NCI-H2029 treated with DMSO at 0.1 percent for 48 hours (cell line): ENCODE data around the gene CDH18.
A peak's percentile ranks its signal among the peaks of the same experiment; 100 is the strongest.

Experiments
- DNase-seq: peaks from one replicate; lab custom pipeline; 2025; lab: John Stamatoyannopoulos, UW

The CDH18 gene

GRCh38 chr5:19733612-19734495 lies 254.1 kb downstream of the CDH18 start:
- no peak for DNase-seq

GRCh38 chr5:19728571-19728970 lies 259.4 kb downstream of the CDH18 start:
- no peak for DNase-seq

GRCh38 chr5:19719109-19719508 lies 268.9 kb downstream of the CDH18 start:
- DNase-seq = no peak

- no peak for DNase-seq
Measured at GRCh38 chr5:19713740-19714139, 274.3 kb downstream of the CDH18 start.

- no peak for DNase-seq
Measured at GRCh38 chr5:19709403-19709802, 278.6 kb downstream of the CDH18 start.

GRCh38 chr5:19706776-19707175 lies 281.2 kb downstream of the CDH18 start:
- DNase-seq = no peak

DNA sequence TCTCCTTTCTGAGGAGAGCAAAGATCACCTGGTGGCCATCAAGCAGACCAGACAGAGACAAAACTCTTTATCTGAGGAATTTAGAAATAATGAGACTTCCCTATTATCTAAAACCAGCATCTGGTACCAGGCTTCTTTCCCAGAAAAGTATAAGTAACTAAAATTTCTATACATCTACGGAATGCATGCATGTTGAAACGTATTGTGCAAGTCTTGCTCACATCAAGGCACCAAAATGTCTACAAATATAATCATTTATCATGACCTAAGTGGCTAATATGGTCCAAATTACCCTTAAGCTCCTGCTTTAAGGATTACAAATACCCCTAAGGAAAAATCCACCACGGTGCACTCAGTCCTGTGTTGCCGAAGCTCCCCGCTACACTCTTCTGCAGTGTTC lies 286.3 kb downstream of the CDH18 start:
- no peak for DNase-seq

GRCh38 chr5:19694949-19695611 lies 292.9 kb downstream of the CDH18 start:
- no peak for DNase-seq

DNA sequence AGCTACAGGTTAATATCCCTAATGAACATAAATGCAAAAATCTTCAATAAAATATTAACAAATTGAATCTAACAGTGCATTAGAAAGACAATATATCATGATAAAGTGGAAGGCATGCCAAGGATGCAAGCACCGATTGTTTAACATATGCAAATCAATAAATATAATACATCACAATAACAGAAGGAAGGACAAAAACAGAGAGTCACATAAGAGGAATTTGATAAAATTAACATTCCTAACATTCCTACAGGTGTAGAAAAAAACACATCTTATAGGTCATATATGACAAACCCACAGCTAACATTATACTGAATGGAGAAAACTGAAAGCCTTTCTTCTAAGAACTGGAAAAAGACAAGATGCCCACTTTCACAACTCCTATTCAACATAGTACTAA lies 297.0 kb downstream of the CDH18 start:
- no peak for DNase-seq

- DNase-seq = no peak
Measured at GRCh38 chr5:19685473-19685872, 302.5 kb downstream of the CDH18 start.

DNA sequence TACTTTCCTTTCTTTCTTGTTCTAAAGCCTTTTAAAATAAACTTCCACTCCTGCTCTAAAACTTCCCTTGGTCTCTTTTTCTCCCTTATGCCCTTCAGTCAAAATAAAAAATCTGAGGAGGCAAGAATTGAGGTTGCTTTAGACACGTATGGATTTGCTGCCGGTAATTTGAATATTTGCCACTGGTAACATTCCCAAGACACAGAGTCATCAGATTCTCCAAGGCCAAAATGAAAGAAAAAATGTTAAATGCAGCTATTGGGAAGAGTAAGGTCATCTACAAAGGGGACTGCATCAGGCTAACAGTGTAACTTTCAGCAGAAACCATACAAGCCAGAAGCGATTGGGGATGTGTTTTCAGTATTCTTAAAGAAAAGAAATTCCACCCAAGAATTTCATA lies 311.1 kb downstream of the CDH18 start:
- no peak for DNase-seq

GRCh38 chr5:19660679-19661078 lies 327.3 kb downstream of the CDH18 start:
- no peak for DNase-seq

GRCh38 chr5:19655627-19656026 lies 332.4 kb downstream of the CDH18 start:
- DNase-seq = no peak

DNA sequence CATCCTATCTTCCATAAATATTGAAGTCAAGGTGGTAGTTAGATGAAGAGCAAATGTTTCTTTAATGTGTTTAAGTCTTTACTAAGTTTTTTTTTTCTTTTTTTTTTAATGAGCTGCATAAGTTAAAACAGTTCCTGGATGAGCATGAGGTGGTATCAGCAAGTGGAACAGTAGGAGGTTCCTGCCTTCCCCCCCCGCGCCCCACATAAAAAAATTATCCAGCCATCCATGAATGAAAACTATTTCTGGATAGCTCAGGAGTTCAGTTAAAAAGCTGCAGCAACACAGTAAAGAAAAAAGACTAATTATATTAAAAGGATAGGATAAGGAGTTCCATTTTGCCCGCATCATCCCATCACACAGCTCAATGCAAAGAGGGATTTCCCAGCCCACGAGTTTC lies 349.5 kb downstream of the CDH18 start:
- DNase-seq = no peak

GRCh38 chr5:19630876-19631275 lies 357.1 kb downstream of the CDH18 start:
- DNase-seq = no peak

- no peak for DNase-seq
Measured at GRCh38 chr5:19626211-19626610, 361.8 kb downstream of the CDH18 start.

DNA sequence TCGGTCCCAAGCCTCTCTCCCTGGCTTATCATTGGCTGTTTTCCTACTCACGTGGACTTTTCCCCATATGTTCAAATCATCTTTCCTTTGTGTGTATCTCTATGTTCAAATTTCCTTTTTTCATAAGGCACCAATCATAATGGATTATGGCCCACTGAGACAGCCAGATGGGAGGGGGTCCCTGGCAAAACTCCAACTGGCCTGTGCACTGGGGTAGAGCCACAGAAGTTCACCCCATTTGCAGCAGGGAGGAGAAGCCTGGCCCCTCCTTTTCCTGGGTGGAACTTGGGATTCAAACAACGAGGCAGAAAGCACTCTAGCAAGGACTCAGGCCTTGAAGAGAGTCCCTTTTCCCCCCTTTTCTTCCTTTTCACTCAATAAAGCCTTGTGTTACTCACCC lies 362.4 kb downstream of the CDH18 start:
- no peak for DNase-seq

DNA sequence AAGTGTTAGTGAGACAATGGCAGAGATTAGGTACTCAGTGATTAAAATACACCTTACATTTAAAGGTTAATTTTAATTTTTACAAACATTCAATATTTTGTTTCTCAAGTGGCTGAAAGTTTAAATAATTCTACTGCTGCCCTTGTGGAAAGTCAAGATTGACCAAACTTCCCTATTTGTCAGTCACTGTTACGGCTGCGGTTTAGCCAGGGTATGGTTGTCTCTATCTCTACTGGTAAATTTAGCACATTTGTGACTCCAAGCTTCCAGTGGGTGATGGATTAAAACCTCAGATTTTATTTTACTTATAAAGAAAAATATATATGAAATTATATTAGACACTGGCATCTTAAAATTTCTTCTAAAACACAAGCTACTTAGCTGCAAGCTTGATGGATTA lies 368.4 kb downstream of the CDH18 start:
- DNase-seq = no peak

DNA sequence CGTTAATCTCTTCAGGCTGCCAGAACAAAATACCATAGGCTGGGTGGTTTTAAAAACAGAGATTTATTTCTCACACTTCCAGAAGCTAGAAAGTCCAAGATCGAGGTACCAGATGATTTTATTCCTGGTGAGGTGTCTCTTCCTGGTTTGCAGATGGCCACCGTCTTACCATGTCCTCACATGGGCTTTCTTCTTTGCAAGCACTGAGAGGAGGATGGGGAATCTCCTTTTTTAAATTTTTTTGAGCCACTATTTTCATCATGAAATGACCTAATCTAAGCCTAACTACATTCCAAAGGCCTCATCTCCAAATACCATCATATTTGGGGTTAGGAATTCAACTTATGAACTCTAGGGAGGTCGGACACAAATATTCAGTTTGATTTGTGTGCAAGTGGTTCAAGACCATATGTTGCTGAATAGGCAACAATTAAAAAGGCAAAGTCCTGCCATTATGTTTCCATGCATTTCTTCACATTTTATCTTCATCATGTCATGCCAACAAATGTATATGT lies 371.2 kb downstream of the CDH18 start:
- DNase-seq = no peak

DNA sequence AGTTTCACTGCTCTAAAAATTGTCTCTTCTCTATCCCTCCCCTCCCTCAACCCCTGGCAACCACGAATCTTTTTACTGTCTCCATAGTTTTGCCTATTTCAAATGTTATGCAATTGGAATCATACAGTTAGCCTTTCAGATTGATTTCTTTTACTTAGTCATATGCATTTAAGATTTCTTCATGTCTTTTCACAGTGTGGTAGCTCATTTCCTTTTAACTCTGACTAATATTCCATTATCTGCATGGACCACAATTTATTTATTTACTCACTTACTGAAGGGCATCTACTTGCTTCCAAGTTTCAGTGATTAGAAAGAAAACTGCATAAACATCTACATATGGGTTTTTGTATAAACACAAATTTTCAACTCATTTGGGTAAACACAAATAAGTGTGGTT lies 372.3 kb downstream of the CDH18 start:
- no peak for DNase-seq

GRCh38 chr5:19615071-19615470 lies 372.9 kb downstream of the CDH18 start:
- no peak for DNase-seq

DNA sequence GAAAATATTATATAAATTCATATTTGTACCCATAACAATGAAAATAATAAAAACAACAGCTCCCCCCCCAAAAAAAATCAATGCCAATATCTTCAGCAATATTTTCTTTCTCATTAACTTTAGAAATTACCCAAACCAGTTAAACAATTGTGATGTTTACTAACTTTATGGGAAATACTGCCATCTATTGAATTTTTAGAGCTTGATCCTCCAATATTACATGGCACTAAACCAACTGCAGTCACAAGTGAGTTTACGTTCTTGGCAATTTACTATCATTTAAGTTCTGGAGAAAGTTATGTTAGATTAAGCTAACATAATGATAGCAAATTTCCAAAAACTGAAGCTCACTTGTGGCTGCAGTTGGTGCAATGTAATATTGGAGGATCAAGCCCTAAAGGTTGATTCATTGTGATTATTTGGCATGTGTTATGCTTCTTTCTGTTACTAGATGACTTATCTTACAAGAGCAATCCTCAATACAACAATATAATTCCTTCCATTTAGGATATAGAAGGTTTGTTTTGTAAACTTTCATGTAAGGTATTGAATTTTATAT lies 379.5 kb downstream of the CDH18 start:
- DNase-seq = peak; percentile 61

- peak; percentile 18 for DNase-seq
Measured at GRCh38 chr5:19605846-19606407, 382.1 kb downstream of the CDH18 start.
